Right atrium auricular region (tissue), 2 donors: ENCODE results near the gene SLC13A4. TPM values are rescaled to one million over a fixed set of nuclear protein-coding genes. Genes with fewer than 3 reads are reported as not detected.
"Not testable (repeated sequence)": the region's sequence is repeated elsewhere in the genome, so short reads cannot be mapped to it uniquely, and the experiment has no call there.

Experiments
- DNase-seq: peaks from one replicate; pipeline ENCODE4 v3.0.0-alpha.2; 2019; ENCODE audit warnings: low spot score
- H3K27ac ChIP-seq, 2 donors: fragments of 200-600 bp; sonication (generic); 1 replicate in 1 of 2; 2 replicates in 1 of 2; pipeline ENCODE4 v1.5.1; 2016 to 2019
- H3K27me3 ChIP-seq, 2 donors: fragments of 200-600 bp; sonication (generic); one replicate each; pipeline versions ENCODE4 v1.5.1 to v1.6.0; 2017 to 2019
- H3K36me3 ChIP-seq: fragments of 200-600 bp; sonication (generic); one replicate; pipeline ENCODE4 v1.5.1; 2016
- H3K4me1 ChIP-seq, 2 donors: fragments of 200-600 bp; sonication (generic); one replicate each; pipeline versions ENCODE4 v1.5.1 to v1.6.0; 2017 to 2019
- H3K4me3 ChIP-seq, 2 donors: fragments of 200-600 bp; sonication (generic); 1 replicate in 1 of 2; 2 replicates in 1 of 2; pipeline ENCODE4 v1.5.1; 2017 to 2019; ENCODE audit warnings: mild to moderate bottlenecking in 1 of 2, moderate library complexity in 1 of 2
- H3K9me3 ChIP-seq, 2 donors: fragments of 200-600 bp; sonication (generic); one replicate each; pipeline ENCODE4 v1.5.1; 2019
- total RNA-seq, 2 donors: library from RNA; depleted of rRNA; stranded (reverse); fragments of >200 nt; gene quantifications; one replicate each; pipeline ENCODE4 v1.1.0, GENCODE V29; 2016
- TF ChIP-seq, protein P1 (sequence below), 2 donors: fragments of 200-600 bp; sonication (generic); IDR thresholded peaks; one replicate each; pipeline ENCODE4 v1.5.1; 2019; ENCODE audit warnings: antibody characterized with exemption in 2 of 2

The SLC13A4 gene
- total RNA-seq, 2 donors from 2014 or later = 0.12 TPM; not detected in 1

GRCh38 chr7:135742371-135742770 is 14.4 kb upstream of the SLC13A4 start:
- Histone ChIP-seq H3K27me3 (no peaks in the 10 kb centered on the region), H3K4me1 (peaks cover 0 to 44% of the 10 kb centered on the region in 2 donors), H3K36me3 (no peaks in the 10 kb centered on the region), H3K4me3 (no peak overlapping the region), H3K27ac (peak overlapping the region in 1 of 2 donors; percentile 29), H3K9me3 (no peaks in the 10 kb centered on the region)
- no peak for DNase-seq
- TF ChIP-seq, protein P1, sequence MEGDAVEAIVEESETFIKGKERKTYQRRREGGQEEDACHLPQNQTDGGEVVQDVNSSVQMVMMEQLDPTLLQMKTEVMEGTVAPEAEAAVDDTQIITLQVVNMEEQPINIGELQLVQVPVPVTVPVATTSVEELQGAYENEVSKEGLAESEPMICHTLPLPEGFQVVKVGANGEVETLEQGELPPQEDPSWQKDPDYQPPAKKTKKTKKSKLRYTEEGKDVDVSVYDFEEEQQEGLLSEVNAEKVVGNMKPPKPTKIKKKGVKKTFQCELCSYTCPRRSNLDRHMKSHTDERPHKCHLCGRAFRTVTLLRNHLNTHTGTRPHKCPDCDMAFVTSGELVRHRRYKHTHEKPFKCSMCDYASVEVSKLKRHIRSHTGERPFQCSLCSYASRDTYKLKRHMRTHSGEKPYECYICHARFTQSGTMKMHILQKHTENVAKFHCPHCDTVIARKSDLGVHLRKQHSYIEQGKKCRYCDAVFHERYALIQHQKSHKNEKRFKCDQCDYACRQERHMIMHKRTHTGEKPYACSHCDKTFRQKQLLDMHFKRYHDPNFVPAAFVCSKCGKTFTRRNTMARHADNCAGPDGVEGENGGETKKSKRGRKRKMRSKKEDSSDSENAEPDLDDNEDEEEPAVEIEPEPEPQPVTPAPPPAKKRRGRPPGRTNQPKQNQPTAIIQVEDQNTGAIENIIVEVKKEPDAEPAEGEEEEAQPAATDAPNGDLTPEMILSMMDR (IDR thresholded peaks at IDR 0.05) = no peak

DNA sequence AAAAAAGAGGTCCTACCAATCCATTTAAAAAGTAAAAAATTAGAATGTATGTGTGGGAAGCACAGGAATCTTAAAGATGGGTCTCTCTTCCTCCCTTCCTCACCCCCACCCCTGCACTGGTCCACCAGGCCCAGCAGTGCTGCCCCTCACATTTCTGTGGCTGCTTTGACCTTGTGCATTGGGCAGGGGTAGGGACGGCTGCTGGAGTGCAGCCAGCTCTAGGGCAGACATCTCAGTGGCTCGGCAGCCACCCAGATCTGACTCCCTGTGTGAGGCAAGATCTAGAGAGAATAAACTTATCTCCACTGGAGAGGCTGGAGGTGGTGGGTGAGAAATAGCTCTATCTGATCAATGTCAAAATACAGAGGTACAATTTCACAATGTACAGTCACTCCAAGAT is 13.9 kb upstream of the SLC13A4 start:
- no peak for DNase-seq
- peak overlapping the region in 1 of 2 donors; percentile 29 for H3K27ac ChIP-seq
- H3K36me3 ChIP-seq = no peaks in the 10 kb centered on the region
- TF ChIP-seq, protein P1 (IDR thresholded peaks at IDR 0.05) = no peak
- peaks cover 0 to 44% of the 10 kb centered on the region in 2 donors for H3K4me1 ChIP-seq
- no peak overlapping the region for H3K4me3 ChIP-seq
- H3K9me3 ChIP-seq = no peaks in the 10 kb centered on the region
- H3K27me3 ChIP-seq = no peaks in the 10 kb centered on the region

GRCh38 chr7:135740889-135741288 is 12.9 kb upstream of the SLC13A4 start:
- H3K4me3 ChIP-seq = no peak overlapping the region
- H3K4me1 ChIP-seq = peaks cover 0 to 44% of the 10 kb centered on the region in 2 donors
- H3K27me3 ChIP-seq = no peaks in the 10 kb centered on the region
- H3K36me3 ChIP-seq = no peaks in the 10 kb centered on the region
- H3K9me3 ChIP-seq = no peaks in the 10 kb centered on the region
- peak overlapping the region; percentile 39 to 68 for H3K27ac ChIP-seq
- DNase-seq = no peak
- TF ChIP-seq, protein P1 (IDR thresholded peaks at IDR 0.05) = no peak

DNA sequence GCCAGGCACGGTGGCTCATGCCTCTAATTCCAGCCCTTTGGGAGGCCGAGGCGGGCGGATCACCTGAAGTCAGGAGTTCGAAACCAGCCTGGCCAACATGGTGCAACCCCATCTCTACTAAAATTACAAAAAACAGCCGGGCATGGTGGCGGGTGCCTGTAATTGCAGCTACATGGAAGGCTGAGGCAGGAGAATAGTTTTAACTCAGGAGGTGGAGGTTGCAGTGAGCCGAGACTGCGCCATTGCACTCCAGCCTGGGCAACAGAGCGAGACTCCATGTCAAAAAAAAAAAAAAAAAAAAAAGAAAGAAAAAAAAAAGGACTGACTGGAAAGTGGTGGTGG is 9.3 kb upstream of the SLC13A4 start:
- not testable (repeated sequence) for H3K4me3 ChIP-seq, H3K9me3 ChIP-seq, H3K27ac ChIP-seq, H3K27me3 ChIP-seq, H3K36me3 ChIP-seq, DNase-seq
- peaks cover 0 to 19% of the 10 kb centered on the region in 2 donors for H3K4me1 ChIP-seq

DNA sequence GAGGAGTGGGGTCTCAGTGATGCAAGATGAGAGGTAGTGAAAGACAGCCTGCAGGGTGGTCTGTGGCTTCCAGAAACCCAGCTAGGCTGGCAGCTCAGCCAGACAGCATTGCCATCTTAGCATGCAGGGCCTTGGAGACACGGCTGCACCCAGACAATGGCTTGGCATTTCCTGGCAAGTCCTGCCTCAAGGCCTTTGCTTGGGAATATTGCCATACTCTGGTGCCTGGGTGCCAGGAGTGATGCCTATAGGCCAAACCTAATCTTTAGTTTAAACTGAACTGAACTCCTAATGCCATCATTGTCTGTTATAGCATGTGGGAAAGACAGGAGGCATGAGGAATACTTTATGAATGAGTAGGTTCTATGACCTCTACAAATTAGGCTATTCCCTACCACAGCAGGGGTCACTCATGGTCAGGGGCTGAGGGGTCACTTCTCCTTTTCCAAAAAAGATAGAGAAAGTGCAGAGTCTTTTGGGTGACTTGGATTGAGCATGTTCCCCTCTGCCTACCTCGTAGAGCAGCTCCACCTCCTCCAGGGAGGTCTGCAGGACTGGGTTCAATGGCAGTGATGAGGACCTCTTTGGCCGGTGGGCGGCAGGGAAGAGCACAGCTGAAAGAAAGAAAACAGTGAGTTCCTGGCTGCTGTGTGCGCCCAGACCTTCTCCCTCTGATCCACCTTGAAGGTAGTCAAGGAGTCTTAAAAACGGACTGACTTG is 8.8 kb upstream of the SLC13A4 start:
- Histone ChIP-seq H3K9me3 (no peaks in the 10 kb centered on the region), H3K27me3 (no peaks in the 10 kb centered on the region), H3K4me1 (peaks cover 0 to 14% of the 10 kb centered on the region in 2 donors), H3K27ac (no peak overlapping the region), H3K4me3 (no peak overlapping the region), H3K36me3 (no peaks in the 10 kb centered on the region)
- no peak for DNase-seq
- TF ChIP-seq, protein P1 (IDR thresholded peaks at IDR 0.05) = no peak

GRCh38 chr7:135734343-135734689 is 6.3 kb upstream of the SLC13A4 start:
- Histone ChIP-seq H3K9me3 (no peaks in the 10 kb centered on the region), H3K36me3 (no peaks in the 10 kb centered on the region), H3K27me3 (no peaks in the 10 kb centered on the region), H3K4me3 (no peak overlapping the region), H3K27ac (no peak overlapping the region), H3K4me1 (peaks cover 0 to 3% of the 10 kb centered on the region in 2 donors)
- TF ChIP-seq, protein P1 (IDR thresholded peaks at IDR 0.05) = no peak
- no peak for DNase-seq
